ENCODE measurements around the gene CAMK1G. TPM values are rescaled to one million over a fixed set of nuclear protein-coding genes. Genes with fewer than 3 reads are reported as not detected.

CAMK1G gene
- total RNA-seq, 1 donor from 2014 or later, result 0.12 TPM

- DNase-seq (ENCODE audit: extremely low read depth, low read depth, low spot score), result no peak
These were observed 34.8 kb downstream of the CAMK1G start for GRCh38 chr1:209618291-209618690.

DNA sequence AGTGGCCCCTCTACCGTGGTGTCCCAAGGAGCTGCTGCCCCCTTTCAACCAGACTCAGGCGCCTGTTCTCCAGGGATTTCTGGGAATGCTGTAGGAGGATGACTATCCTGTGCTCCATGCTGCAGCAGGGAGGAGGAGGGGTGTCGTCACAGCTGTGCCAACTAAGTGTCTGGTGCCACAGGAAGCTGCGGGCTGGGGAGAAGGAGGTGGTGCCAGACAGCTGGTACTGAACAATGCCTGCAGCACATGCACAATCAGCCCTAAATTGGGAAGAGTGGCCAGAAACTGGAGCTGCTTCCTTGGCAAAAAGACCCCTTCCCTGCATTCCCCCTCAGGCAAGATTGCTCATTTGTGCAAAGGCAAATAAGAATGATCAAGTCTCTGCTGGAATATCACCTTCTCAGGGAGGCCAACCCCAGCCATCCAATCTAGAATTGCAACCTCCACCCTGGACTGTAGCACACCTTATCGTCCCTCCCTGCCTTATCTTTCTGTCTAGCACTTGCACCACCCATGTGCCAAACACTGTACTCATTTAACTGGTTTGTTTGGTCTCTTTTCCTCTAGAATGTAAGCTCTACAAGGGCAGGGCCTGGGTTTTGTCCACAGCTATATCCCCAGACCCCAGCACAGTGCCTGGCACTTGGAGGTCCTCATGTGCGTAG, 35.4 kb downstream of the CAMK1G start:
- DNase-seq (ENCODE audit: extremely low read depth, low read depth, low spot score), result no peak

- no peak for DNase-seq (ENCODE audit: extremely low read depth, low read depth, low spot score)
These were observed 36.4 kb downstream of the CAMK1G start for GRCh38 chr1:209619696-209620486.

DNA sequence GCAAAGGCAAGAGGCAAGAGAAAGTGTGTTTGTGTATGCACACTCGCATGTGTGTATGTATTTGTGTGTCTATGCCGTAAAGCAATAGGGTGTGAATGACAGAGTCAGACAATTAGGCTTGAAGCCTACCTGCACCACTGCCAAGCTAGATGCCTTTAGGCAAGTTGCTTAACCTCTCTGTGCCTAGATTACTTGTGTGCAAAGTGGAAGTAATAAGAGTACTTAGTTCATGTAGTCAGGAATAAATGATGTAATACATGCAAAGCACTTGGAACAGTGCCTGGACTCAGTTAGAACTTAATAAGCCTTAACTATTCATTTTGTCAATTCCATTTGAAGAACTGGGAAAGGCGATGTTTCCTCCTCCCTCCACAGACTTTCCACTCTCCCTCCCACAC, 37.0 kb downstream of the CAMK1G start:
- DNase-seq (ENCODE audit: extremely low read depth, low read depth, low spot score), result no peak

GRCh38 chr1:209621286-209621685, 37.8 kb downstream of the CAMK1G start:
- no peak for DNase-seq (ENCODE audit: extremely low read depth, low read depth, low spot score)

DNA sequence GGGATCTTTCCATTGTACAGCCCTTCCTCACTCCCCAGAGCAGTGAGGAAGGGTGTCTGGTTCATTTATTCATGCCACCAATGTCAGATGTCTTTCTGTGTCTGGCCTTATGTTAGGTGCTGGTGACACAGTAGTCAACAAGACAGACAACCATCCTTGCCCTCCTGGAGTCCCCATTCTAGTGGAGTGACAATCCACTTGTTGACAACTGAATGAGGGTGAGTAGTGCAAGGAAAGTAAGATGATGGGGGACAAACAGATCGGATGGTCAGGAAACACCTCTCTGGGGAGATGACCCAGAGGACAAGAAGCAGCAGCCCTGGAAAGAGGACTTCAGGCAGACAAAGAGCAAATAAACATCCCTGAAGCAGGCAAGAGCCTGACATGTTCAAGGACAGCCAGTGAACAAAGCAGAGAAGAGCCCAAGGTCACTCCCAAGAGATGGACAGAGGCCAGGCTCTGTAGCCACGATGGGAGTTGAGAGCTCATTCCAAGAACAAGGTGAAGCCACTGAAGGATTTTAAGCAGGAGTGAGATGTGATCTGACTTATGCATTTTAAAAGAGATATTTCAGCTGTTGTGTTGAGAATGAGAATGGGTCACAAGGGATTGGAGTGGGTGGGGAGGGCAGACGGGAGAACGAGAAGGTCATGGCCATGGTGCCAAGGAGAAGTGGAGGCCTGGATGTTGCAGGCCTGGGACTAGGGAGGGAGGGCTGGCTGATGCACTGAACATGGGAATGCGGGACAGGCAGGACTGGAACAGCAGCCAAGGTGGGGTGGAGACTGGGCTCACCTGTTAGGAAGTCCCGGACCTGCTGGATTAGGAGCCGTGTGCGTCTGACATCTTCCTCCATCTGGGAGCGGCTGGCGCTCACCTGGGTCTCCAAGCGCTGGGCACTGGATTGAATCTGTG, 38.5 kb downstream of the CAMK1G start:
- DNase-seq (ENCODE audit: extremely low read depth, low read depth, low spot score), result no peak

- no peak for DNase-seq (ENCODE audit: extremely low read depth, low read depth, low spot score)
These were observed 39.6 kb downstream of the CAMK1G start for GRCh38 chr1:209622841-209623829.

- no peak for DNase-seq (ENCODE audit: extremely low read depth, low read depth, low spot score)
These were observed 41.3 kb downstream of the CAMK1G start for GRCh38 chr1:209624558-209625549.

DNA sequence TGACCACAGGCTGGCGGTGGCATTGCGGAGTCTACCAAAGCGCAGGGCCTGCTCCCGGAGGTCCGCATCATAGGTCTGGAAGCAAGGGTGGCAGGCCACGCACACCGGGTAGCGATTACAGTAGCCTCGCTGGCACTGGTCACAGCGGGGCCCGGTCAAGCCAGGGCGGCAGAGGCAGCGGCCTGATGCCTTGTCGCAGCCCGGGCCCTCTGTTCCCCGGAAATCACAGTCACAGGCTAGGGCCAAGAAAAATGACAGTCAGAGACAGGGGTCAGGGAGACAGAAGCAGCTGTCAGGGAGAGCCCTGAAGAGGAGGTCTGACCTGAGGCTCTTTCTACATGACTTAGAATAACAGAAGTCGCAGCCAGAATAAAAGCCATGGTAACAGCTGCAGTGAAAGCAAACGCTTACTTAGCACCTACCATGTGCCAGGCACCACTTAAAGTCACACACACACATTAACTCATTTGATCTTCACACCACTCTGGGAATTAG, 42.3 kb downstream of the CAMK1G start:
- no peak for DNase-seq (ENCODE audit: extremely low read depth, low read depth, low spot score)

DNA sequence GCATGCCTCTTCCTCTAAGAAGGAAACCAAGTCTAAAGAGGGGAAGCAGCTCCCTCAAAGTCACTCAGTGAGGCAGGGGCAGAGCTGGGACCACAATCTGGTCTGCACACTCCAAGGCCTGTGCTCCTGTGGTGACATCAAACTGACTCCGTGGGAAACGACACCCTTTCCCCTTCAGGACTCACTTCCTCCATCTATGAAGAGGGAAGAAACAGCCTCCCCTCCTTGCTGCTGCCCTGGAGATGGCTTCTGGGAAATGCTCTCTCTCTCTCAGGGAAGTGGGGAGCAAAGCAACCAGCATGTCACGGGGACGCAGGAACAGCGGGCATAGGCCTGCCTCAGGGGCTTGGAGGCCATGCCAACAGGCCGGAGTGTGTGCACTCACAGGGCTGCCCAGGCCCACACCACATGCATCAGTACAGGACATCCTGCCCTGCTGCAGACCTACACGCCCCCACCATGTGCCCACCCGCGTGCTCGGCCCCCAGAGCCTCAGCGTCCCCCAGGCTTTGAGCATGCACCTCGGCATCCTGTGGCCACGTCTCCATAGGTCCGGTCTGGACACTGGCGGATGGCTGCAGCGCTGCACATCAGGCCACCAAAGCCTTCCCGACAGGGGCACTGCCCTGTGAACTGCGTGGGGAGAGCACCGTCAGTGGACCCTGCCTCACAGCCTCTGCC, 43.0 kb downstream of the CAMK1G start:
- DNase-seq (ENCODE audit: extremely low read depth, low read depth, low spot score), result no peak

GRCh38 chr1:209627027-209627731, 43.7 kb downstream of the CAMK1G start:
- DNase-seq (ENCODE audit: extremely low read depth, low read depth, low spot score), result no peak

DNA sequence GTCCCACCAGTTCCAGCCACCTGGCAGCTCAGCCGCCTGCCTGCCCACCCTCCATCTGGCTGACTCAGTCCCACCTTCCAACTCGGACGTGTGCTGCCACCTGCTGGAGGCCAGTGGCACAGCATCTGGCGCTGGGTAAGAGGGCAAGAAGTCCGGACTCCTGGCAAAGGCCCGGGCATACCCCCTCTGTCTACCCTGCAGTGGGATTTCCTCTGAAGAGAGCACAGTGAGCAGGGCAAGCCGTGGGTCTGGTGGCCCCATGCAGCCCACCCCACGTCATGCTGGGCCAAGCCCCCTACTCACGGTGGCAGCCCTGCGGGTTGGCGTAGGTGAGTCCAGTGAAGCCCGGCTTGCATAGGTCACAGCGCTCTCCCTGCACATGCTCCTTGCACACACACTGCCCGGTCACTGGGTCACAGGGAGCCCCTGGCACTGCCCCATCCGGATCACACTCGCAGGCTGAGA, 44.2 kb downstream of the CAMK1G start:
- DNase-seq (ENCODE audit: extremely low read depth, low read depth, low spot score), result no peak

DNA sequence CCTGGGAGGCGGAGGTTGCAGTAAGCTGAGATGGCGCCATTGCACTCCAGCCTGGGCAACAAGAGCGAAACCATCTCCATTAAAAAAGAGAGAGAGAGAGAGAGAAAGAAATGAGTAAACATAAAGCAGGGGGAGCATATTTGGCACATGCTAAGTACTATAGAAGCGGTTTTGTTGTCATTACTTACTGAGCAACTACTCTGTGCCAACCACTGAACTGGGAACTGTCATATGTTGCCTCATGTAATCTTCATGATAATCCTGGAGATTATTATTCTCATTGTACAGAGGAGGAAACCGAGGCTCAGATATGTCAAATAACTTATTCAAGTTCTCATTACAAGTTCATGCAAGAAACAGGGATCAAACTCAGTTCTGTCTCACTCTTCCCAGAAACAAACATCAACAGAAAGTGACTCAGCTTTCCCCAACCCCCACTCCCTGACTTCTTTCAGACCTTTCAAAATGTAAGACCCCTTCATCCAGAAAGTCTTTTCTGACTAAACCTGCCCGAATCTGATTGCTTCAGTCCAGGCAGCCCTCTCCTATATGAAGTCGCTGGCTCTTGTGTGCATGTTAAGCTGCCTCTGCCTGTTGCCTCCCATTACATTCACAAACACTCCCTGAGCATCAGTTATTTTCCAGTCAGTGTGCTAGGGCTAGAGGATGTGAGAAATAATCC, 45.2 kb downstream of the CAMK1G start:
- DNase-seq (ENCODE audit: extremely low read depth, low read depth, low spot score), result no peak

DNA sequence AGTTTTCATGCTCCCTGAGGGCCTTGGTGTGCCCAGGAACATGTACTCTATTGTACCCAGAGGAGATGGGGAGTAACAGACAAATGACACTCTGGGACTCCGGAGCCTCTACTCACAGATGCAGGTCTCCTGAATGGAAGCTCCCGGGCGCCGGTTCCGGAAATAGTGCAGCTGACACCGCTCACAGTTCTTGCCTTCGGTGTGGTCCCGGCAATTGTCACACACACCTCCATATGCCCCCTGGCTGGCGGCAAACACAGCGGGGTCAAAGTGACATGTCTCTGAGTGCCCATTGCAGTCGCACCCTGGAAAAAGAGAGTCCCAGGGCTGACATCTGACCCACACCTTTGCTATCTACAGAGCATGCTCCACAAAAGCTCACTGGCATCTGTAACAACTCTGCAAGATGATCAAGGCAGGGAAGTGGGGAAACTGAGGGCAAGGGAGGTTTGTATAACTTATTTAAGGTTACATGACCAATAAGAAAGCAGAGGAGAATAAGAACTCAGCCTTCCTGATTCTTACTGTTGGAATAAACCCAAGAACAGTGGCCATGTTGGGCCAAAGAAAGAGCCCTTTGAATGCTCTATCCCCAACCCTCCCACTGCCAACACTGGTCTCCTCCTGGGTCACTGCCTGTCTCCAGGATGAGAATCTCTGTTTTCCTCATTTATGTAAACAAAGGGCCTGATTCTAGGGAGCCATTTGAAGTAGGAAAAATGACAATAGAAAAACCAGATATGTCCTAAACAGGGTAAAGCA, 46.3 kb downstream of the CAMK1G start:
- DNase-seq (ENCODE audit: extremely low read depth, low read depth, low spot score), result no peak

DNA sequence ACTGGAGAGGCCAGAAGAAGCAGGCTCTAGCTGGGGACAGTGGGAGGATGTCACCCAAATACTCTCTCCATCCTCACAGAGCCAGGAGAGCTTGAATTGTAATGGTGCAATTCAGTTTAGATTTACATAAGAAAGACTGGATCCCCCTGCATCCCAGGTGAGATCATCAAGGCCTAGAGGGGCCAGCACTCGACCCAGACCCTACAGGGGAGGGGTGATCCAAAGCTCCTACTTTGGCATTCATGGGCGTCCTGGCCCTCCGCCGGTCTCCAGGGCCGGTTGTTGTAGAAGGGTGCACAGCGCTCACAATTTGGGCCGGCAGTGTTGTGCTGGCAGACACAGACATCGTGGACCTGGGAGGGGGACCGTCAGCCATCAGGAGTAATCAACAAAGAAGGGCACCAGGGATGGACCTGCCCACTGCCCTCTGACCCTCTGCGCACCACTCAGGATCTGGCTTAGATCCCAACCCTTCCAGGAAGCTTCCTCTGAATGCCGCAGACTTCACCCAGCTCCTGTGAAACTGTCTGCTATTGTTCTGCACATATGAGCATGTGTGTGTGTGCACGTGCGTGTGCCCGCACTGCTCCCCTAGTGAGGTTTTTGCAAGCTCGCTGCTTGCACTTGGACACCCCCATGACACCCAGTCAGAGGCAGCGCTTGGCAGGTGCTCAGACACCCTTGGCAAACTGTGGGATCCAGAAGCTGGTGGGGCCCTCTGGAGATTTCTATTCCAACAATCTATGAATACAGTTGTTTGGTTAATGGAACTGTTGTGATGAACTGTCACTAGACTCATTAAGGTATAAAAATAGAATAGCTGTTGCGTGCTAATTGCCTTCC, 47.1 kb downstream of the CAMK1G start:
- no peak for DNase-seq (ENCODE audit: extremely low read depth, low read depth, low spot score)
